Liver (tissue), 9 donors: ENCODE measurements around the gene DTNB. TPM values are rescaled to one million over a fixed set of nuclear protein-coding genes. Genes with fewer than 3 reads are reported as not detected.

Experiments
- DNase-seq: peaks from one replicate; pipeline ENCODE4 v3.0.0-alpha.2; 2017; ENCODE audit warnings: low spot score
- H3K27ac ChIP-seq, 2 donors: one replicate each; pipeline ENCODE4 v1.7.0; 2013; ENCODE audit warnings: inconsistent platforms in 2 of 2, low read length in 2 of 2, control low read depth in 1 of 2, low read depth in 1 of 2, mild to moderate bottlenecking in 1 of 2
- H3K27me3 ChIP-seq, 4 donors: one replicate each; pipeline versions ENCODE4 v1.6.1 to v1.7.0; 2013; ENCODE audit warnings: low read length in 3 of 4, inconsistent platforms in 1 of 4, mild to moderate bottlenecking in 1 of 4, moderate library complexity in 1 of 4; ENCODE audit not compliant: control insufficient read depth in 4 of 4, insufficient read depth in 4 of 4
- H3K36me3 ChIP-seq, 4 donors: one replicate each; pipeline versions ENCODE4 v1.6.1 to v1.7.0; 2013; ENCODE audit warnings: low read length in 3 of 4, mild to moderate bottlenecking in 3 of 4, low read depth in 1 of 4, moderate library complexity in 1 of 4; ENCODE audit not compliant: control insufficient read depth in 4 of 4, insufficient read depth in 3 of 4
- H3K4me1 ChIP-seq, 4 donors: one replicate each; pipeline versions ENCODE4 v1.6.1 to v1.7.0; 2013; ENCODE audit warnings: low read length in 3 of 4, mild to moderate bottlenecking in 3 of 4, moderate library complexity in 1 of 4; ENCODE audit not compliant: control insufficient read depth in 4 of 4, insufficient read depth in 4 of 4
- H3K4me3 ChIP-seq, 3 donors: one replicate each; pipeline versions ENCODE4 v1.6.1 to v1.7.0; 2013; ENCODE audit warnings: low read length in 3 of 3, control low read depth in 1 of 3, low read depth in 1 of 3, mild to moderate bottlenecking in 1 of 3
- H3K9ac ChIP-seq, 2 donors: one replicate each; pipeline ENCODE4 v1.7.0; 2013; ENCODE audit warnings: low read length in 2 of 2, mild to moderate bottlenecking in 2 of 2, moderate library complexity in 2 of 2, control low read depth in 1 of 2, low read depth in 1 of 2
- H3K9me3 ChIP-seq, 4 donors: one replicate each; pipeline versions ENCODE4 v1.6.1 to v1.7.0; 2013; ENCODE audit warnings: low read length in 3 of 4; ENCODE audit not compliant: control insufficient read depth in 4 of 4
- EGR1 ChIP-seq, 2 donors: IDR thresholded peaks; 2 replicates each; pipeline ENCODE4 v1.6.1; 2016 to 2018; ENCODE audit warnings: antibody characterized with exemption in 2 of 2, low read depth in 2 of 2
- FOXA1 ChIP-seq: IDR thresholded peaks from 2 replicates; pipeline ENCODE4 v1.6.1; 2016; ENCODE audit warnings: antibody characterized with exemption
- FOXA2 ChIP-seq: IDR thresholded peaks from 2 replicates; pipeline ENCODE4 v1.6.1; 2016; ENCODE audit warnings: antibody characterized with exemption
- GABPA ChIP-seq, 2 donors: IDR thresholded peaks in 1 of 2; conservative IDR thresholded peaks in 1 of 2; 2 replicates each; pipeline ENCODE4 v1.6.1; 2016; ENCODE audit warnings: antibody characterized with exemption in 2 of 2, mild to moderate bottlenecking in 1 of 2, moderate library complexity in 1 of 2
- HNF4A ChIP-seq, 2 donors: conservative IDR thresholded peaks; 2 replicates each; pipeline ENCODE4 v1.6.1; 2016; ENCODE audit warnings: antibody characterized with exemption in 2 of 2, mild to moderate bottlenecking in 2 of 2
- HNF4G ChIP-seq: IDR thresholded peaks from 2 replicates; pipeline ENCODE4 v1.6.1; 2016; ENCODE audit warnings: antibody characterized with exemption
- JUND ChIP-seq, 2 donors: IDR thresholded peaks; 2 replicates each; pipeline ENCODE4 v1.6.1; 2016; ENCODE audit warnings: antibody characterized with exemption in 2 of 2
- NR2F2 ChIP-seq: IDR thresholded peaks from 2 replicates; pipeline ENCODE4 v1.6.1; 2016; ENCODE audit warnings: antibody characterized with exemption
- RAD21 ChIP-seq, 2 donors: IDR thresholded peaks; 2 replicates each; pipeline ENCODE4 v1.6.1; 2016; ENCODE audit warnings: antibody characterized with exemption in 2 of 2, mild to moderate bottlenecking in 2 of 2
- RXRA ChIP-seq, 2 donors: IDR thresholded peaks; 2 replicates each; pipeline ENCODE4 v1.6.1; 2017 to 2018; ENCODE audit warnings: antibody characterized with exemption in 2 of 2, mild to moderate bottlenecking in 1 of 2
- SP1 ChIP-seq: IDR thresholded peaks from 2 replicates; pipeline ENCODE4 v1.6.1; 2018; ENCODE audit warnings: antibody characterized with exemption, mild to moderate bottlenecking
- TAF1 ChIP-seq: conservative IDR thresholded peaks from 2 replicates; pipeline ENCODE4 v1.6.1; 2016; ENCODE audit warnings: antibody characterized with exemption, mild to moderate bottlenecking
- YY1 ChIP-seq: IDR thresholded peaks from 2 replicates; pipeline ENCODE4 v1.6.1; 2016; ENCODE audit warnings: antibody characterized with exemption, mild to moderate bottlenecking
- WGBS: extraction: QIAGEN DNeasy Blood & Tissue Kit; methylation state at CpG from one replicate; pipeline ENCODE4 v1.1.7; 2013; 5-methylcytosine and 5-hydroxymethylcytosine counted together
- polyA plus RNA-seq, 2 donors: library from polyadenylated mRNA; stranded (reverse) in 1 of 2; unstranded in 1 of 2; fragments of 200-250 nt in 1 of 2; fragments of >200 nt in 1 of 2; fragmentation: Nextera tagmentation in 1 of 2; extraction: Ambion mirVana in 1 of 2; gene quantifications; one replicate each; pipeline versions ENCODE4 v1.2.1 to v1.2.3, GENCODE V29; 2013 to 2015
- total RNA-seq, 2 donors: library from RNA; depleted of rRNA; stranded (reverse); fragments of >200 nt; gene quantifications; one replicate each; pipeline ENCODE4 v1.2.3, GENCODE V29; 2014
- TF ChIP-seq, protein P1 (sequence below): fragments of 150-350 bp; IDR thresholded peaks from 2 replicates; pipeline ENCODE4 v1.5.1; 2017; ENCODE audit warnings: improper control_type of control experiment, low read depth, low read length; ENCODE audit not compliant: missing input control
- TF ChIP-seq, protein P2 (sequence below): IDR thresholded peaks from 2 replicates; pipeline ENCODE4 v1.6.1; 2016; ENCODE audit warnings: antibody characterized with exemption
- TF ChIP-seq, protein P3 (sequence below): IDR thresholded peaks from 2 replicates; pipeline ENCODE4 v1.6.1; 2016; ENCODE audit warnings: antibody characterized with exemption
- TF ChIP-seq, protein P4 (sequence below): IDR thresholded peaks from 2 replicates; pipeline ENCODE4 v1.6.1; 2016; ENCODE audit warnings: antibody characterized with exemption
- TF ChIP-seq, protein P5 (sequence below): IDR thresholded peaks from 2 replicates; pipeline ENCODE4 v1.6.1; 2016; ENCODE audit warnings: antibody characterized with exemption, mild to moderate bottlenecking
- donor health status: healthy.
- donor health status: healthy.
- donor health status: healthy.
- donor health status: healthy.
- donor health status: healthy.

The DTNB gene
- total RNA-seq: 10 to 100 TPM in 1 of 2 donors, 1 to 10 TPM in 1; 3.8 to 10.5 TPM
- 1 to 10 TPM; 3.3 to 9.1 TPM for polyA plus RNA-seq

DNA sequence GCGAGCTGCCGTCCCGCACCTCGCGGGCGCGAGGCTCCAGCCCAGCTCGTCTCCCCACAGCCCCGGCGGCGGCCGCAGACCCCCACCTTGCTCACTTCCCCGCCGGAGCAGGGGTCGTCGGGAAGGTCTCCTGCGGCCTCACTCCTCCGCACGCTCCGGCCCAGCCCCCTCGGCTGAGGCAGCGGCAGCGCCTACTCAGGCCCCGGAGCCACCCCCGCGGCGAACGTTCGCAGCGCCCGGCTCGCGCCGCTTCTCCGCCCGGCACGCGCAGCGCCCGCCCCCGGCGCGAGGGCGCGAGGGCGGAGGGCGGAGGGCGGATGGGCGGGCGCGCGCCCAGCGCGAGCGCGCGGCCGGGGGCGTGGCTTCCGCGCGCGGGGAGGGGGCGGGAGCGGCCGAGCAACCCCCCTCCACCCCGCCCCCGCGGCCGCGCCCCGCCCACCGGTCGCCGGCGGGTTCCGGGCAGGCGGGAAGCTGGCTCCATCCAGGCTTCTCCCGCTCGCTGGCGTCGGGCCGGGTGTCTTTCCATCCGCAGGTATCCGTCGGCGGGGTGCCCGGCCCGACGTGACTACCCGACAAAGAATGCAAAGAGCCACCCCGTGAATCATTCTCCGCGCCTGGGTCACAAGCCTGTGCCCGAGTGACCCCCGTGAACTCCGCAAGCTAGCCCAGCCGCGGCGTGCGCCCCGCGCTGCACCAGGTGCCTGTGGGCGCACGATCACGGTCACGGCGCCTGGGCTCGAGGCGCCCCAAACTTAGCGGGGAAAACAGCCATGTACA, at the start of gene DTNB:
TSS of gene DTNB (minus strand) at position 278 of the 777 bp plus-strand sequence. CDS start 20,917 bp downstream, outside the sequence.
- Histone ChIP-seq H3K4me3 (peak within 1 kb of the TSS; percentile 79 to 89 (median 81)), H3K9ac (peak within 1 kb of the TSS; percentile 75 to 86), H3K27me3 (no peaks in the 10 kb centered on the region), H3K27ac (peak within 1 kb of the TSS; percentile 86 to 92), H3K9me3 (no peaks in the 10 kb centered on the region), H3K4me1 (peaks cover 3 to 20% (median 8%) of the 10 kb centered on the region in 4 donors), H3K36me3 (no peaks in the 10 kb centered on the region)
- peak; percentile 80 for DNase-seq
- peak; percentile 16 for TF ChIP-seq SP1
- TF ChIP-seq, protein P1, sequence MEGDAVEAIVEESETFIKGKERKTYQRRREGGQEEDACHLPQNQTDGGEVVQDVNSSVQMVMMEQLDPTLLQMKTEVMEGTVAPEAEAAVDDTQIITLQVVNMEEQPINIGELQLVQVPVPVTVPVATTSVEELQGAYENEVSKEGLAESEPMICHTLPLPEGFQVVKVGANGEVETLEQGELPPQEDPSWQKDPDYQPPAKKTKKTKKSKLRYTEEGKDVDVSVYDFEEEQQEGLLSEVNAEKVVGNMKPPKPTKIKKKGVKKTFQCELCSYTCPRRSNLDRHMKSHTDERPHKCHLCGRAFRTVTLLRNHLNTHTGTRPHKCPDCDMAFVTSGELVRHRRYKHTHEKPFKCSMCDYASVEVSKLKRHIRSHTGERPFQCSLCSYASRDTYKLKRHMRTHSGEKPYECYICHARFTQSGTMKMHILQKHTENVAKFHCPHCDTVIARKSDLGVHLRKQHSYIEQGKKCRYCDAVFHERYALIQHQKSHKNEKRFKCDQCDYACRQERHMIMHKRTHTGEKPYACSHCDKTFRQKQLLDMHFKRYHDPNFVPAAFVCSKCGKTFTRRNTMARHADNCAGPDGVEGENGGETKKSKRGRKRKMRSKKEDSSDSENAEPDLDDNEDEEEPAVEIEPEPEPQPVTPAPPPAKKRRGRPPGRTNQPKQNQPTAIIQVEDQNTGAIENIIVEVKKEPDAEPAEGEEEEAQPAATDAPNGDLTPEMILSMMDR: no peak
- WGBS: under 1% methylated on average over 111 of the region's 111 CpGs

DNA sequence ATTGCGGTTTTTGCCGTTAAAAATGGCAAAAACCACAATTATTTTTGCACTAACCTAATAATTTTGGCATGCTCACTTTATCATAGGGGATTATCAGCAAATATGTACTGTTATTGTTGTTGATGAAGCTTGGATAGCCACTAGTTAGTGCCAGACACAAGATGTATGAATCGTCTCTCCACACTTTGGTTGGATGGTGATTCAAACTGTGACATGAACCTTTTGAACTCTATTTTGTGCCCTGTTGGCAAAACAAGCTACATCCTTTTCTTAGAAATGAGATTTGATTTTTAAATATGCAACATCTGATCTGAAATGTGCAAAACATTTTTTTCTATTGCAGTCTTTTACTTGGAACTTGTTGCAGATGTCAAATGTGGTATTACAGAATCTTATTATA, 48.8 kb upstream of the DTNB start:
- H3K4me1 ChIP-seq: no peaks in the 10 kb centered on the region
- no peak overlapping the region for H3K9ac ChIP-seq
- DNase-seq: no peak
- no peaks in the 10 kb centered on the region for H3K27me3 ChIP-seq
- H3K27ac ChIP-seq: no peak overlapping the region
- H3K36me3 ChIP-seq: no peaks in the 10 kb centered on the region
- H3K4me3 ChIP-seq: no peak overlapping the region
- TF ChIP-seq GABPA (IDR thresholded peaks at IDR 0.05 in 1 of 2, conservative IDR thresholded peaks at IDR 0.05 in 1 of 2): no peak
- no peak for TF ChIP-seq YY1
- TF ChIP-seq, protein P2, sequence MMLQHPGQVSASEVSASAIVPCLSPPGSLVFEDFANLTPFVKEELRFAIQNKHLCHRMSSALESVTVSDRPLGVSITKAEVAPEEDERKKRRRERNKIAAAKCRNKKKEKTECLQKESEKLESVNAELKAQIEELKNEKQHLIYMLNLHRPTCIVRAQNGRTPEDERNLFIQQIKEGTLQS: no peak
- TF ChIP-seq NR2F2: no peak
- no peak for TF ChIP-seq HNF4G
- no peak for TF ChIP-seq JUND (IDR thresholded peaks at IDR 0.05)
- TF ChIP-seq, protein P3, sequence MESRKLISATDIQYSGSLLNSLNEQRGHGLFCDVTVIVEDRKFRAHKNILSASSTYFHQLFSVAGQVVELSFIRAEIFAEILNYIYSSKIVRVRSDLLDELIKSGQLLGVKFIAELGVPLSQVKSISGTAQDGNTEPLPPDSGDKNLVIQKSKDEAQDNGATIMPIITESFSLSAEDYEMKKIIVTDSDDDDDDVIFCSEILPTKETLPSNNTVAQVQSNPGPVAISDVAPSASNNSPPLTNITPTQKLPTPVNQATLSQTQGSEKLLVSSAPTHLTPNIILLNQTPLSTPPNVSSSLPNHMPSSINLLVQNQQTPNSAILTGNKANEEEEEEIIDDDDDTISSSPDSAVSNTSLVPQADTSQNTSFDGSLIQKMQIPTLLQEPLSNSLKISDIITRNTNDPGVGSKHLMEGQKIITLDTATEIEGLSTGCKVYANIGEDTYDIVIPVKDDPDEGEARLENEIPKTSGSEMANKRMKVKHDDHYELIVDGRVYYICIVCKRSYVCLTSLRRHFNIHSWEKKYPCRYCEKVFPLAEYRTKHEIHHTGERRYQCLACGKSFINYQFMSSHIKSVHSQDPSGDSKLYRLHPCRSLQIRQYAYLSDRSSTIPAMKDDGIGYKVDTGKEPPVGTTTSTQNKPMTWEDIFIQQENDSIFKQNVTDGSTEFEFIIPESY: no peak
- TF ChIP-seq, protein P4, sequence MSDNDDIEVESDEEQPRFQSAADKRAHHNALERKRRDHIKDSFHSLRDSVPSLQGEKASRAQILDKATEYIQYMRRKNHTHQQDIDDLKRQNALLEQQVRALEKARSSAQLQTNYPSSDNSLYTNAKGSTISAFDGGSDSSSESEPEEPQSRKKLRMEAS: no peak
- TF ChIP-seq, protein P1: no peak
- no peak for TF ChIP-seq HNF4A (conservative IDR thresholded peaks at IDR 0.05)
- no peak for TF ChIP-seq EGR1 (IDR thresholded peaks at IDR 0.05; ENCODE audit: low read depth in 2 of 2)
- TF ChIP-seq RXRA (IDR thresholded peaks at IDR 0.05): no peak
- no peak for TF ChIP-seq TAF1
- no peak for TF ChIP-seq RAD21 (IDR thresholded peaks at IDR 0.05)
- TF ChIP-seq, protein P5, sequence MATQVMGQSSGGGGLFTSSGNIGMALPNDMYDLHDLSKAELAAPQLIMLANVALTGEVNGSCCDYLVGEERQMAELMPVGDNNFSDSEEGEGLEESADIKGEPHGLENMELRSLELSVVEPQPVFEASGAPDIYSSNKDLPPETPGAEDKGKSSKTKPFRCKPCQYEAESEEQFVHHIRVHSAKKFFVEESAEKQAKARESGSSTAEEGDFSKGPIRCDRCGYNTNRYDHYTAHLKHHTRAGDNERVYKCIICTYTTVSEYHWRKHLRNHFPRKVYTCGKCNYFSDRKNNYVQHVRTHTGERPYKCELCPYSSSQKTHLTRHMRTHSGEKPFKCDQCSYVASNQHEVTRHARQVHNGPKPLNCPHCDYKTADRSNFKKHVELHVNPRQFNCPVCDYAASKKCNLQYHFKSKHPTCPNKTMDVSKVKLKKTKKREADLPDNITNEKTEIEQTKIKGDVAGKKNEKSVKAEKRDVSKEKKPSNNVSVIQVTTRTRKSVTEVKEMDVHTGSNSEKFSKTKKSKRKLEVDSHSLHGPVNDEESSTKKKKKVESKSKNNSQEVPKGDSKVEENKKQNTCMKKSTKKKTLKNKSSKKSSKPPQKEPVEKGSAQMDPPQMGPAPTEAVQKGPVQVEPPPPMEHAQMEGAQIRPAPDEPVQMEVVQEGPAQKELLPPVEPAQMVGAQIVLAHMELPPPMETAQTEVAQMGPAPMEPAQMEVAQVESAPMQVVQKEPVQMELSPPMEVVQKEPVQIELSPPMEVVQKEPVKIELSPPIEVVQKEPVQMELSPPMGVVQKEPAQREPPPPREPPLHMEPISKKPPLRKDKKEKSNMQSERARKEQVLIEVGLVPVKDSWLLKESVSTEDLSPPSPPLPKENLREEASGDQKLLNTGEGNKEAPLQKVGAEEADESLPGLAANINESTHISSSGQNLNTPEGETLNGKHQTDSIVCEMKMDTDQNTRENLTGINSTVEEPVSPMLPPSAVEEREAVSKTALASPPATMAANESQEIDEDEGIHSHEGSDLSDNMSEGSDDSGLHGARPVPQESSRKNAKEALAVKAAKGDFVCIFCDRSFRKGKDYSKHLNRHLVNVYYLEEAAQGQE: no peak
- TF ChIP-seq FOXA1: no peak
- no peak for TF ChIP-seq FOXA2
- no peak for TF ChIP-seq SP1
- H3K9me3 ChIP-seq: no peaks in the 10 kb centered on the region
- 83% methylated on average over 3 of the region's 3 CpGs for WGBS
